MM.1S (cell line): ENCODE results near the gene IQGAP2.

ENCODE experiments used
- DNase-seq: peaks from one replicate; pipeline ENCODE4 v3.0.0-alpha.2; 2015
- H2AFZ ChIP-seq: fragments of 300-600 bp; sonication (generic); 2 replicates; pipeline ENCODE4 v1.6.0; 2016; ENCODE audit warnings: antibody characterized with exemption, low read length
- H3F3A ChIP-seq: fragments of 300-600 bp; sonication (generic); 2 replicates; pipeline ENCODE4 v1.6.1; 2016; ENCODE audit warnings: mild to moderate bottlenecking, antibody characterized with exemption, low read length, moderate library complexity, mixed read lengths; ENCODE audit not compliant: insufficient read depth
- H3K27ac ChIP-seq: fragments of 300-600 bp; sonication (generic); 2 replicates; pipeline ENCODE4 v1.5.1; 2016; ENCODE audit warnings: mild to moderate bottlenecking, low read length
- H3K27me3 ChIP-seq: fragments of 300-600 bp; sonication (generic); replicated peaks from 2 replicates; pipeline ENCODE4 v1.6.0; 2016; ENCODE audit warnings: low read length; ENCODE audit not compliant: insufficient read depth
- H3K36me3 ChIP-seq: fragments of 300-600 bp; sonication (generic); replicated peaks from 2 replicates; pipeline ENCODE4 v1.6.1; 2016; ENCODE audit warnings: mild to moderate bottlenecking, low read length, mixed read lengths; ENCODE audit not compliant: insufficient read depth
- H3K4me1 ChIP-seq: fragments of 300-600 bp; sonication (generic); 2 replicates; pipeline ENCODE4 v1.6.1; 2016; ENCODE audit warnings: low read length, mixed read lengths
- H3K4me2 ChIP-seq: fragments of 300-600 bp; sonication (generic); 2 replicates; pipeline ENCODE4 v1.6.0; 2016; ENCODE audit warnings: low read depth, low read length
- H3K4me3 ChIP-seq: fragments of 300-600 bp; sonication (generic); 2 replicates; pipeline ENCODE4 v1.5.1; 2016; ENCODE audit warnings: low read length, mixed read lengths
- H3K79me2 ChIP-seq: fragments of 300-600 bp; sonication (generic); 2 replicates; pipeline ENCODE4 v1.6.1; 2016; ENCODE audit warnings: mixed run types, low read length, mixed read lengths
- H3K9ac ChIP-seq: fragments of 300-600 bp; sonication (generic); 2 replicates; pipeline ENCODE4 v1.6.1; 2016; ENCODE audit warnings: low read length, mixed read lengths
- H3K9me2 ChIP-seq: fragments of 300-600 bp; sonication (generic); replicated peaks from 2 replicates; pipeline ENCODE4 v1.6.1; 2016; ENCODE audit warnings: mild to moderate bottlenecking, low read length, mixed read lengths; ENCODE audit not compliant: insufficient read depth
- H3K9me3 ChIP-seq: fragments of 300-600 bp; sonication (generic); replicated peaks from 2 replicates; pipeline ENCODE4 v1.6.1; 2016; ENCODE audit warnings: mild to moderate bottlenecking, low read length, mixed read lengths; ENCODE audit not compliant: insufficient read depth
- H4K20me1 ChIP-seq: fragments of 300-600 bp; sonication (generic); 2 replicates; pipeline ENCODE4 v1.6.1; 2016; ENCODE audit warnings: mild to moderate bottlenecking, low read length, moderate library complexity, mixed read lengths; ENCODE audit not compliant: insufficient read depth
- EZH2 ChIP-seq: fragments of 300-600 bp; sonication (generic); optimal IDR thresholded peaks from 2 replicates; pipeline ENCODE3; 2017; ENCODE audit warnings: low read depth, mild to moderate bottlenecking, antibody characterized with exemption, low read length, mixed read lengths
- EZH2phosphoT487 ChIP-seq: fragments of 300-600 bp; sonication (generic); IDR thresholded peaks from 2 replicates; pipeline ENCODE4 v1.6.1; 2018; ENCODE audit warnings: antibody characterized with exemption, low read length
- TF ChIP-seq, protein P1 (sequence below): fragments of 300-600 bp; sonication (generic); IDR thresholded peaks from 2 replicates; pipeline ENCODE4 v1.5.1; 2016; ENCODE audit warnings: antibody characterized with exemption, low read length, mixed read lengths

Gene IQGAP2

DNA sequence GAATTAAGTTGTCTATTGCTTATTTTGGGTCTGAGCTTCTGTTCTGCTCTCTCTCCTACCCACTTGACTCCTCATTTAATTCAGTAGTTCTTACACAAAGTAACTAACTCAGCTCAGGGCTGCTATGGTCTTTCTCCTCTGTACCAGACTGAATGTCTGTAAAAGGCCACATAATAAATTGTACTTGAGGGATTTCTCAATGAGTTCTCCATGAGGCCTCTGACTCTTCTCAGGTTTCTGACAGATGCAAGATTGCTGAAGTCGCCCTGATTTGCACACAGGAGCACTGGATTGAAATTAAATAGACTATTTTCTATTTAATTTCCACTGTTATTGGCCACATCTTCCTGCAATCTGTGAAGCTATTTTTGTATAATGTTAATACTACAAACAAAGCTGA, 2.9 kb downstream of the IQGAP2 start:
- Histone ChIP-seq H3F3A (peaks cover 55% of the 10 kb centered on the region), H3K4me2 (peak overlapping the region; percentile 96), H4K20me1 (no peaks in the 10 kb centered on the region), H3K27ac (peak overlapping the region; percentile 99), H3K9me2 (no peaks in the 10 kb centered on the region), H3K4me3 (peak overlapping the region; percentile 79), H3K9ac (peak overlapping the region; percentile 97), H3K36me3 (no peaks in the 10 kb centered on the region), H3K9me3 (no peaks in the 10 kb centered on the region), H3K4me1 (peaks cover 35% of the 10 kb centered on the region), H2AFZ (no peak overlapping the region), H3K27me3 (no peaks in the 10 kb centered on the region), H3K79me2 (peaks cover 75% of the 10 kb centered on the region)
- TF ChIP-seq, protein P1, sequence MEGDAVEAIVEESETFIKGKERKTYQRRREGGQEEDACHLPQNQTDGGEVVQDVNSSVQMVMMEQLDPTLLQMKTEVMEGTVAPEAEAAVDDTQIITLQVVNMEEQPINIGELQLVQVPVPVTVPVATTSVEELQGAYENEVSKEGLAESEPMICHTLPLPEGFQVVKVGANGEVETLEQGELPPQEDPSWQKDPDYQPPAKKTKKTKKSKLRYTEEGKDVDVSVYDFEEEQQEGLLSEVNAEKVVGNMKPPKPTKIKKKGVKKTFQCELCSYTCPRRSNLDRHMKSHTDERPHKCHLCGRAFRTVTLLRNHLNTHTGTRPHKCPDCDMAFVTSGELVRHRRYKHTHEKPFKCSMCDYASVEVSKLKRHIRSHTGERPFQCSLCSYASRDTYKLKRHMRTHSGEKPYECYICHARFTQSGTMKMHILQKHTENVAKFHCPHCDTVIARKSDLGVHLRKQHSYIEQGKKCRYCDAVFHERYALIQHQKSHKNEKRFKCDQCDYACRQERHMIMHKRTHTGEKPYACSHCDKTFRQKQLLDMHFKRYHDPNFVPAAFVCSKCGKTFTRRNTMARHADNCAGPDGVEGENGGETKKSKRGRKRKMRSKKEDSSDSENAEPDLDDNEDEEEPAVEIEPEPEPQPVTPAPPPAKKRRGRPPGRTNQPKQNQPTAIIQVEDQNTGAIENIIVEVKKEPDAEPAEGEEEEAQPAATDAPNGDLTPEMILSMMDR: no peak
- TF ChIP-seq EZH2phosphoT487 (no peak), EZH2 (no peak)
- DNase-seq: no peak

DNA sequence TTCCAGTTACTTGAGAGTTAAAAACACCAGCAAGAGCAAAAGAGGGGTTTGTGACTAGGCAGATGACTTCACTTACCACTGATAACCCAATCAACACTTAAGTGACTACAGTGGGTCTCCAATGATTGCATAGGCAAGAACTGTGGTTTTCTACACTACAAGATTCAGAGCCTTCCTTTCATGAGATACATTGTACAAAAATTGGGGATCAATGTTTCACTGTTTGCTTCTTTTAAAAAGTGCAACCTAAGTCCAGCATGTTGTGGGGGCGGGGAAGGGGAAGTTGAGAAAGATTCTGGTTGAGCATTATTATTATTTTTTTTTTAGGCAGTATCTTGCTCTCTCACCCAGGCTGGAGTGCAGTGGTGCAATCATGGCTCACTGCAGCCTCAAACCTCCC, 3.6 kb downstream of the IQGAP2 start:
- no peak for TF ChIP-seq EZH2phosphoT487
- DNase-seq: no peak
- H3K79me2 ChIP-seq: peaks cover 82% of the 10 kb centered on the region
- no peaks in the 10 kb centered on the region for H3K27me3 ChIP-seq
- no peak overlapping the region for H2AFZ ChIP-seq
- H3K4me1 ChIP-seq: peaks cover 30% of the 10 kb centered on the region
- H4K20me1 ChIP-seq: no peaks in the 10 kb centered on the region
- H3K27ac ChIP-seq: no peak overlapping the region
- H3K9me3 ChIP-seq: no peaks in the 10 kb centered on the region
- peak overlapping the region; percentile 96; the same call in 1 of the 2 replicates for H3K4me2 ChIP-seq
- no peaks in the 10 kb centered on the region for H3K9me2 ChIP-seq
- H3K9ac ChIP-seq: 0 out of 2 replicates have a peak overlapping the region, but pooled peaks have one; percentile 97
- H3F3A ChIP-seq: peaks cover 49% of the 10 kb centered on the region
- no peaks in the 10 kb centered on the region for H3K36me3 ChIP-seq
- H3K4me3 ChIP-seq: 0 out of 2 replicates have a peak overlapping the region, but pooled peaks have one; percentile 79

DNA sequence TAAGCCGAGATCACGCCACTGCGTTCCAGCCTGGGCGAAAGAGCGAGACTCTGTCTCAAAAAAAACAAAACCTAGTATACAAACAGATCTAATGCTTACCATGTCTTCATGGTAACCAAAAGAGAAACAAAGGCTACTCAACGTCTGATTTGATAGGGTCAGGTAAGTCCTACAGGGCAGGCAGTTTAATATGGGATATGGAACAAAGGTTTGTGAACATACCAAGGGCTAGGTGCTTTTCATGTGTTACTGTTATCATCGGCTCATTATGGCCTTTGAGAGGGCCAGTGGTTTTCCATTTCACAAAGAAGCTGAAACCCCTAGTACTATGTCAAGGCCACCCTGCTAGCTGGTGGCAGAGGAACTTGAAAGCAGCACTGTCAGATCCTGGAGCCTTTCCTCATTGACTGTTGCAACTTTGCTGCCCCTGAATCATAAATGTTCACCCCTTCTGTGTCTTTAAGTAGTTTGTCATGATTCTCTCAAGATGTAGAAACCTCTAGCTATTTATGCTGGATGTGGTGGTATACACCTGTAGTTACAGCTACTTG, 5.1 kb downstream of the IQGAP2 start:
- Histone ChIP-seq H3K4me1 (peaks cover 30% of the 10 kb centered on the region), H3K4me2 (no peak overlapping the region), H3K27me3 (no peaks in the 10 kb centered on the region), H3K79me2 (peaks cover 97% of the 10 kb centered on the region), H3K9me2 (no peaks in the 10 kb centered on the region), H2AFZ (no peak overlapping the region), H3F3A (peaks cover 36% of the 10 kb centered on the region), H3K9ac (no peak overlapping the region), H3K36me3 (no peaks in the 10 kb centered on the region), H3K9me3 (no peaks in the 10 kb centered on the region), H4K20me1 (no peaks in the 10 kb centered on the region), H3K4me3 (no peak overlapping the region), H3K27ac (no peak overlapping the region)
- no peak for DNase-seq
- TF ChIP-seq EZH2: no peak
- TF ChIP-seq EZH2phosphoT487: no peak
- TF ChIP-seq, protein P1: no peak

DNA sequence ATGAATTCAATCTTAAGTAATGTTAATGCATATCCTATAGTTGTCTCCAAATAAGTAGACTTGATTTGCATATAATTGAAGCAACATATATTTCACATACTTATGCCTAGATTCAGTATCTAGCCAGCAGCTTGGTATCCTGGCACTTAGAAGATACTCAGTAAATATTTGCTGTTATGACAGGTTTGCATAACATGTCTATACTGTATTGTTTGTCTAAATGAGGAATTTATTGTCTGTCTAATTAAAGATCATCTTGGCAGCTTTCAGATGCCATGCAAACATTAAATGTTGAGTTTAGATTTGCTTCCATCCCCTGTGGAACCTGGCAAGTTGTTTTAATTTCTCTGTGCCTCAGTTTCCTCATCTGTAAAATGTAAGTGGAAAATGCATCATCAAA, 9.4 kb downstream of the IQGAP2 start:
- Histone ChIP-seq H3K4me3 (no peak overlapping the region), H3F3A (no peaks in the 10 kb centered on the region), H3K27me3 (no peaks in the 10 kb centered on the region), H4K20me1 (peaks cover 4% of the 10 kb centered on the region; the same call in 1 of the 2 replicates), H3K9me2 (no peaks in the 10 kb centered on the region), H3K4me2 (no peak overlapping the region), H2AFZ (no peak overlapping the region), H3K27ac (no peak overlapping the region), H3K79me2 (peaks cover 99% of the 10 kb centered on the region), H3K36me3 (no peaks in the 10 kb centered on the region), H3K9me3 (no peaks in the 10 kb centered on the region), H3K9ac (no peak overlapping the region), H3K4me1 (peaks cover 4% of the 10 kb centered on the region; the same call in 1 of the 2 replicates)
- TF ChIP-seq, protein P1: no peak
- TF ChIP-seq EZH2phosphoT487: no peak
- TF ChIP-seq EZH2: no peak
- no peak for DNase-seq
